GM19193 (cell line): ENCODE results near the gene TIAM2.

Experiments
- POLR2A ChIP-seq: IDR thresholded peaks from 4 replicates; pipeline ENCODE4 v1.6.1; 2011; ENCODE audit not compliant: insufficient read depth, insufficient read length; ENCODE audit errors: extremely low read depth

Gene TIAM2

GRCh38 chr6:155033021-155033791, 38.1 kb downstream of the TIAM2 start:
- no peak for TF ChIP-seq POLR2A

DNA sequence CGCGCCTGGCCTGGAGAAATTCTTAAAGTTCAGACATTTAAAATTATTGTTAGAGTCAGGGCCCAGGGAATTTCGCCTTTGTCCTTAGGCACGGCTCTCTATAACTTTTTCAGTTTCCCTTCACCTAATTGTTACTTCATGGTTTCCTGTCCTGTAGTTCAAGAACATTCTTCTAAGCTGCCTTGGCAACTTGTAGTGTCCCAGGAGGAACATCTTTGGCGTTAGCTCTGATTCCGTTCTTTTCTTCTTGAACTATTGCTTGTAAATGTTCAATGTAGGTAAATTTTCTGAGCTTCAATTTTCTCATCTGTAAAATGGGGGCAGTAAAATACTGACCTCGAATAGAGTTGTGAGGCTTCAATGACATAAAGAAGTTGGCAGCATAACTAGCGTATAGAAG, 41.8 kb downstream of the TIAM2 start:
- no peak for TF ChIP-seq POLR2A

GRCh38 chr6:155038104-155038503, 43.0 kb downstream of the TIAM2 start:
- no peak for TF ChIP-seq POLR2A

- TF ChIP-seq POLR2A, result no peak
Observed at GRCh38 chr6:155038527-155038926, 43.4 kb downstream of the TIAM2 start.

GRCh38 chr6:155039618-155040017, 44.5 kb downstream of the TIAM2 start:
- TF ChIP-seq POLR2A, result no peak

DNA sequence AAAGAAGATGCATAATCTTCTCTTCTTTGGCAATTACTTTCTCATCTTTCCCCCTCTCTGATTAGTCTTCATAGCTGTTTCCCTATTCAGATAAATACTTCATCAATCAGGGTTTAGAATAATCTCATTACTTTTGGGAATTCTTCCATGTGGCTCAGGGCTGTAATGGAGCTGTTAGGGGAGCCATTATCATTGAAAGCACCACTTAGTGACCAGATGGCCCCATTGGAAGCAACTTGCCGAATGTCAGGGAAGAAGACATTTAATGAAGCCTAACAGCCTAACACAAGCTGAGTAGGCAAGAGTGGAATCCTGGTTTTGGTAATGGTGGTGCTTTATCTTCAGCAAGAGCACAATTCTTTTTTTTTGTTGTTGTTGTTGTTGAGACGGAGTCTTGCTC, 45.0 kb downstream of the TIAM2 start:
- TF ChIP-seq POLR2A, result no peak

GRCh38 chr6:155040901-155041650, 46.0 kb downstream of the TIAM2 start:
- TF ChIP-seq POLR2A, result no peak

DNA sequence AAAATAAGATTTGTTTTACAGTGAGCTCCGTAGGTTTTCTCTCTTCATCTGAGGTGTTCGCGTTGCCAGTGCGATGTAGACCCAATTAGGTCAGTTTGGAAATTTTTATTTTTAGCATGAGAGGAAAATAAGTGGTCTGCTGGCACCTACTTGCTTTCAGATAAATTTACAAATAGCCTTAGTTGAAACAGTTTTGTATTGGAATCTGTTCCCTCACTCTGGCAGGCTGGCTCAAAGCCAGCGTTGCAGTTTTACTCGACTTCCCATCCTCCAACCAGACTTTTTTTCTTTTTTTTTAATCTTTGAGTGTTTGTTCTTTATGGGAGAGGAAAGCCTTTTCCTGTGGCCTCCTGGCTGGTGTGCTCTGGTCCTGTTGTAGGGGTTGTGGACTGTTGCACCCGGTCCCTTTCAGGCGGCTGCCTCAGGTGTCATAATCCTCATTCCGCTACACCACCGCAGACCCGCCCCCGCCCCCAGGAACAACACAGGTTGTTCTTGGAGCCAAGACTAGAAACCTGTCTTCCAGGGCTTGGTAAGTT, 46.7 kb downstream of the TIAM2 start:
- TF ChIP-seq POLR2A, result no peak

DNA sequence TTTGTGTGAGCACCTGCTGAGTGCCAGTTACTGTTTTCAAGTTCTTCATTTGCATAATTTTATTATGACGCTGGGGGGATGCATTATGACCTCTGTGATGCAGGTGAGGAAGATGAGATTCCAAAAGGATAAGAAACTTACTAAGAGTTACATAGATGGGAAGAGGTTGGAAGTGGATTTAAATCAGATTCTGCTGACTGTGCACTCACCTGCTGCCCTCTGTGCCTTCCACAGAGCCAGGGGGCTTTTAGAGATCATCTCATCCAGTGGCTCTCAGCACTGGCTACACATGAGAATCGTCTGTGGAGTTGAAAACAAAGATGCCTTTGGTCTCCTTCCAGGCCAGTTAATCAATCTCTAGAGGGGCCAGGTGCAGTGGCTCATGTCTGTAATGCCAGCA, 47.9 kb downstream of the TIAM2 start:
- TF ChIP-seq POLR2A, result no peak

- TF ChIP-seq POLR2A, result no peak
Observed at GRCh38 chr6:155045561-155046404, 50.7 kb downstream of the TIAM2 start.

DNA sequence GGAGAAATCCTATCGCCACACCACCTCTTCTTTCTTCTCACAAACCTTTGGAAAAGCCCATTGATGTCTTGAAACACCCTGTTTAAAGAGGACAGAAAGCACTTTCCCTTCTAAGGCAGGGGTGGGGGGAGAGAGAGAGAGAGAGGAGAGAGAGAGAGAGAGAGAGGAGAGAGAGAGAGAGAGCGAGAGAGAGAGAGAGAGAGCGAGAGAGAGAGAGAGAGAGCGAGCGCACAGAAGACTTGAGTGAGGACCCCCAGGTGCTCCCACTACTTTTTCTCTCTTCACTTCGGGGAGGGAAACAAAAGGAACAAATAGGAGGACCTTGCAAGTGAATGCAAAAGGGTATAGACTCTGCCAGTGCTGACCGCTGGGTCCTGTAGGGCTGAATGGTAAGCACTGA, 52.4 kb downstream of the TIAM2 start:
- TF ChIP-seq POLR2A, result no peak

- TF ChIP-seq POLR2A, result no peak
Observed at GRCh38 chr6:155050311-155050710, 55.2 kb downstream of the TIAM2 start.

- no peak for TF ChIP-seq POLR2A
Observed at GRCh38 chr6:155054491-155055250, 59.6 kb downstream of the TIAM2 start.

GRCh38 chr6:155055729-155056128, 60.6 kb downstream of the TIAM2 start:
- no peak for TF ChIP-seq POLR2A
